Stimulated activated CD8-positive, alpha-beta memory T cell treated with anti-CD3 and anti-CD28 coated beads, Interleukin-2, amount 100 ng/mL, for 48 hours (primary cell): ENCODE results near the gene SLC2A11.

Source experiments
- DNase-seq, 2 donors: peaks; one replicate each; pipeline ENCODE4 v3.0.0-alpha.2; 2020; ENCODE audit warnings: low read depth in 2 of 2

The SLC2A11 gene

DNA sequence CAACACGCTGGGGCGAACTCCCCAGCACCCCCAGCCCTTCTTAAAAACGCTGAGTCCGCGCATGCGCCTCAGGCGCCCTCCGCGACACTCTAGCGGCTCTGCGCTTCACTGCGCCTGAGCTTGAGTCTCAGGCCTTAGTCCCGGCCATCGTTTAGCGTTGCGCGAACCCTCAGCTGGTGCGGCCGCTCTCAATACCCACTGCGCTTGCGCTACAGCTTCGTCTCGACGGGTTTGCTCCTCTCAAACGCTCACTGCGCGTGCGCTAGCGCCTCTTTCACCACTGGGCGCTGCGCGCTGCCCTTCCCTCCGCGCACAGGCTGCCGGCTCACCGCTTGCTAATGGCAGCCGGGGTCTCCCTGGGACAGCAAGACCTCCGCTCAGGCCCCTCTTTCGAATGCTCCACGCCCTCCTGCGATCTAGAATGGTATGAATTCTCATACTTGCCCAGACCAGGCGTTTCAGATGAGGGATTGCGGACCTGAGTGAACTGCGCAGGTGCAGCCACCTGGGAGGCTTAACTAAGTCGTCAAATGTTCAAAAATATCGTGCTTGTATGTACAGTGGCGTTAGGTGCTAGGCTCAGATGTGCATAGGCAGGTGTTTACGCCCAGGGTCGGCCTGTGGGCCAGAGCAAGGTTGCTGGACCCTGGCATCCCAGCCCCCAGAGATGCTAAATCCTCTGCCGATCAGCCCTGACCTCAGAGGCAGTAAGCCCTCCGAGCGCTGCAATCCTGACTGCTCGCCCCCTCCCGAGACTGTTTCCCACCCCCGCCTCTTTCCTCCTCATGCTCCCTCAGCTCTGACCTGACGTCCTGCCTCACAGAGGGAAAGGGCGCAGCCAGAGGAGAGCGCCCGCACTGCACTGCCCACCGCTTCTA, at the start of gene SLC2A11:
Gene SLC2A11, plus strand, starts transcription at position 270 of the 878 bp plus-strand sequence. Its CDS starts 125 bp downstream, at position 395.
- DNase-seq, result peak; percentile 91

GRCh38 chr22:23812378-23812777, 45.3 kb upstream of the SLC2A11 start:
- DNase-seq, result no peak

DNA sequence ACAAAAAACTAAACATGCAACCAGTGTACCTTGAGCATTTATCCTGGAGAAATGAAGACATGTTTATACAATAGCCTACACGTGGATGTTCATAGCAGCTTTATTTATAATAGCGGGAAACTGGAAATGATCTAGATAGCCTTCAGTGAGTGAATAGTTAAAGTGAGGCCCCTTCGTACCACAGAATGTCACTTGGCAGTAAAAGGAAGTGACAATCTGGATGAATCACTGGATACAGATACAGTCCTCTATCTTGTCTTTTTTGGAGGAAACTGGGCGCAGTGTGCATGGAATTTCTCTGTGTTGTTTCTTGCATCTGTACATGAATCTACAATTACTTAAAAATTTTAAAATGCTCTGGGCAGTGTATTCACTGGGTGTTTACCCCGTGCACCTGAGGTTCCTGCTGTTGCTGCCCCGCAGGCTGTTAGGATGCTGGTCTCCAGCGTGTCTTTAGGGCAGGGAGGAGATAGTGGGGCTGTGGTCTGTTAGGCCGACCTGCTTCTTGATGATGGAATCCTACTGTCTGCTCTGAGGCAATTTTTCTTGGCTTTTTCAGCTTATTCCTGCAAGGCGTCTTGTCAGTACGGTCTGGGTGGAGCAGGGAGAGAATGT, 42.0 kb upstream of the SLC2A11 start:
- DNase-seq, result no peak

GRCh38 chr22:23816156-23816976, 41.3 kb upstream of the SLC2A11 start:
- no peak for DNase-seq

DNA sequence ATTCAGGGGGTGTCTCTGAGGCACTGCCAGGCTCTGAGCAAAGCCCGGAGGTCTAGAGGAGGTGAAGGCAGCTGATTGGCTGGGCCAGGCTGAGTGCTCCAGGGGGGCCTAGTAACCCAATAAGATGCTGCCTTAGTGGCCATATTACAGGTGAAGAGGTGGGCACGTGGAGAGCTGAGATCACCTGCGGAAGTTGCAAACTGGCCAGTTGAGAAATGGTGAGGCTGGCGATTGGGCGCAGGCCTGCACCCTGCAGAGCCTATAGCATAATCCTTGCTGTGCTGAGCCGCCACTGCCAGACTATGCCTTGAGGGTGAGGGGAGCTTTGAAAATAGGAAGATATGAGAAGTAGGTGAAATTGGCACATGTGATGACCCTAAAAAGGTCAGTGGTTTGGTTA, 40.5 kb upstream of the SLC2A11 start:
- no peak for DNase-seq

DNA sequence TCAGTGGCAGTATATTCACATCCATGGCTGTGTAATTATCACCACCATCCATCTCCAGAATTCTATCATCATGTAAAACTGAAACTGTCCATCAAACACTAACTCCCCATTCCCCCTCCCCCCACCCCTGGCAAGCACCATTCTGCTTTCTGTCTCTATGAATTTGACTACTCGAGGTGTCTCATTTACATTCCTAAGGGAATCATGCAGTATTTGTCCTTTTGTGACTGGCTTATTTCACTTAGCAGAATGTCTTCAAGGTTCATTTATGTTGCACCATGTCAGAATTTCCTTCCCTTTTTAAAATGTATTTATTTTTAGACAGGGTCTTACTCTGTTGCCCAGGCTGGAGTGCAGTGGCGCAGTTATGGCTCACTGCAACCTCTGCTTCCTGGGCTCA, 39.1 kb upstream of the SLC2A11 start:
- DNase-seq, result no peak

GRCh38 chr22:23820748-23821211, 36.9 kb upstream of the SLC2A11 start:
- DNase-seq, result no peak

DNA sequence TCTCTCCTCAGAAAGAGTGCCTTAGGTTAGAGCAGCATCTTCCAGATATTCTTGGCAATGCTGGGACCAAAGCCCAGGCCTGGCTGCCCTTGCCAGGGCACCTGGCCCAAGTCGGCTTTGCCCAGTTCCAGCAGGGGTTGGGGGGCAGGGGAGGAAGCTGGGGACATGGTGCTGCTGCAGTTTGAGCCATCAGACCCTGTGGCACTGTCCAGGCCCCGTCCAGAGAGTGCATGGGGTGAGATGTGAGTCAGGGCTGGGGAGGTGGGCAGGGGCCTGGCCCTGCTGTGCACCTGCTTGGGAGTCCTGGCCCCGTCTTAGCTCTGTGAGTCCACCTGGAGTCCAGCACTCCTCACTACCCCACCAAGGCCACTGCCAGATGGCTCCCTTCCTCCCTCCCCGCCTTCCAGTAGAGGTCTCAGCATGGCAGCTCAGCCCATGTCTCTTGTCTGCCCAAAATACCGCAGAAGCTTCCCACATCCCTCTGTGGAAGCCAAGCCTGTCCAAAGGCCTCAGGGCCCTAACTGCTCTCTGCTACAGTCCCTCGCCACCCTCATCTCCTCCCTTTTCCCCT, 35.5 kb upstream of the SLC2A11 start:
- no peak for DNase-seq

DNA sequence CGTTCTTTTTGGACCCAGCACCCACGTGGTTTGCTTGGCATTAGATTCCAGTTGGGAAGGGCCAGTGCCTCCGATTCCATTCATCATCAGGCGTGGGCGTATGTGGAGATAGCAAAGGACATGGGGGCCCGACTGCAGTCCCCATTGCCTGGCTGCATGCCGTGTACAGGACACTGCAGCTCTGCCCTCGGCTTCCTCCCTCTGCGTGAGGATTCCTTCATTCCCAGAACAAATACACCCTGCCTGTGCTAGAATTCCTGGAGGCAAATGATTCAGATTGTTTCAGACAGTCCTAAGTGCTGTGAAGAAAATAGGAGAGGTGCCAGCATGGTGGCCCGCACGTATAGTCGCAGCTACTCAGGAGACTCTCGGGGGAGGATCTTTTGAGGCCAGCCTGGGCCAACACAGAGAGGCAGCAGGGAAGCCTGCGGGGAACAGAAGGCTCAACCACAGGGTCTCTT, 34.3 kb upstream of the SLC2A11 start:
- DNase-seq, result no peak

DNA sequence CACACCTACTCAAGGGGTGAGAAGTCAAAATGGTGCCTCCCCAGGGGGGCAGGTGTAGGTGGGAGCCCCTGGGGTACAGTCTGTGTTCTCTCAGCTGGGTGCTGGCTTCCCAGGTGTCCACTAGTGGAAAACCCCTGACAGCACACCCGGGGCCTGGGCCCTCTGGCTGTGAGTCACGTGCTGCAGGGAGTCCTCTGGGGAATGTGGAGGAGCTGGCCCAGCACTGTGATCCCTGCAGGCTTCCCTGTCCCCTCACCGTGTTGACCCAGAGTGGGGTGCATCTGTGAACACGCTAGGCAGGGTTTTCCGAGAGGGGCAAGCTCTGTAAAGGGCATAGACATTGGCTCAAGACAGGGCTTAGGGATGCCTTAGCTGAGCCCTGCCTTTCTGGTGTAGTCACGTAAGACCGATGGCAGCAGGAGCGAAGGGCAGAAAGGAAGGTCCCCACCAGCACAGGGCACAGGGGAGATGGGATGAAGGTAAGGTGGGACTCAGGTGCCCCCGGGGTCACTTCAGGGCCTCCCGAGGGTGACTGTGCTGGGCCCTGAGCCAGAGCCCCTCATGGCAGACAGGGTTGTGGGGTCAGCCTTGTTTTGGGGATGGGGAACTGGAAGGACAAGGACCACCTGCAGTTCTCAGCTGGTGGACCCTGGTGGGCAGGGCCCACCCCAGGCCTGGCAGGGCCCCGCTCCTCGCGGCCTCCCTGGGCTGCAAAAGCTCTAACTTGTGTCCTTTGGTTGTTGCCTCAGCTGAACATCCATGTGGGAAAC, 33.0 kb upstream of the SLC2A11 start:
- no peak for DNase-seq

DNA sequence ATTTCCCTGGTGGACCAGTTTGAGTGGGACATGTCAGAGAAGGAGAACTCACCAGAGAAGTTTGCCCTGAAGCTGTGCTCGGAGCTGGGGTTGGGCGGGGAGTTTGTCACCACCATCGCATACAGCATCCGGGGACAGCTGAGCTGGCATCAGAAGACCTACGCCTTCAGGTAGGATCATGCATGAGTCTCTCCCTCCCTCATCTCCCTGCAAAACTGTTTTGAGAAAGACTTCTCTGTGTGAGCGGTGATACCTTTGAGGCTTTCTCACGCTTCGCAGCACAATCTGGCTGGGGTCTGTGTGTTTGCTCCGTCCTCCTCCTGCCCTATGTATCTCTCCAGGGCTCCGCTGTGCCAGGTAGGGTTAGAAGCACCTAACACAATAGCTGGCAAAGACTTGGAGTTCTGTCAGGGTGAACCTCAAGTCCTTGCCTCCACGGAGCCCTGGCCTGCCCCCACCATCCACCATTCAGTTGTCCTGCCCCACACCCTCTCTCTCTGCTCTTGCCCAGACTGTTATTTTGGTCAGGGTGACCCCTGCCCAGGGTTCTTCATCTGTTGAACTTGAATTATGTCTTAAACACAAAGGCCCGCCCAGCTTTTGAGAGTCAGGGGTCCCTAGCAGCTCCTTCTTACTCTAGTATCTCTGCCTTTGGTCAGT, 32.3 kb upstream of the SLC2A11 start:
- no peak for DNase-seq

DNA sequence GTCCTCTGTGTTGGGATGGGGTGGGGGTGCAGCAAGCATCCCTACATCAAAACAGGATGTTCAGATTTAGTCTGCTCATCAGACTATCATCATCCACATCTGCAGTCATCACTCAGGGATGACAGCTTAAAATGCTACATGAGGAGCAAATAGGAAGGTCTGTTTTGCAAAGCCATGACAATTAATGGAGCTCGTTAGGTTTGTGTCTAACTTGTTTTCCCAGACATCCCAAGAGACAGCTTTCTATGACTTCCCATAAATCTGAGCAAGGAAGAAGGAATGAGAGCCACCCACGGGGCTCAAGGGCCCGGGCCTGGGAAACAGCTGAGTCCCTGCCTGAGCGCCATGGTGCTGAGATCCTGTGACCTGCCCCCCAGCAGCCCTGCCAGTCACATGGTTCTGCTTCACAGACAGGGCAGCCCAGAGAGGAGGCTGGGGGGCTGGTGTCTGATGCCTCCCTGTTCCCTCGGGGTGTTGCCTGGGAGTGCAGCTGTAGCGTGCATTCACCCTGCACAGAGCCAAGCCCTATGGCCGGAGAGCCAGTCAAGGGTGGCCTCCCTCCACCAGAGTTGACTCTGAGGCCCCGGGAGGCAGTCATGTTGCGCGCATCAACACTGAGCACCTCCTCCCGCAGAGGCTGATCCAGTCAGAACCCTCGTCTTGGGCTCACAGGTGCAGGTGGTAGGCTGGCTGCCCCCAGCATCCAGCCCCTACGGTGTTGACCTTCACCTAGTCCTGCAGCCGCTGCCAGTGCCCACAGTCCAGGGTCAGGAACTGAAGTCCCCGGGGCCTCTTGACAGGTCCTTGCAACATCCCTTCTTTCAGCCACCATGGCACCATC, 30.9 kb upstream of the SLC2A11 start:
- no peak for DNase-seq

DNA sequence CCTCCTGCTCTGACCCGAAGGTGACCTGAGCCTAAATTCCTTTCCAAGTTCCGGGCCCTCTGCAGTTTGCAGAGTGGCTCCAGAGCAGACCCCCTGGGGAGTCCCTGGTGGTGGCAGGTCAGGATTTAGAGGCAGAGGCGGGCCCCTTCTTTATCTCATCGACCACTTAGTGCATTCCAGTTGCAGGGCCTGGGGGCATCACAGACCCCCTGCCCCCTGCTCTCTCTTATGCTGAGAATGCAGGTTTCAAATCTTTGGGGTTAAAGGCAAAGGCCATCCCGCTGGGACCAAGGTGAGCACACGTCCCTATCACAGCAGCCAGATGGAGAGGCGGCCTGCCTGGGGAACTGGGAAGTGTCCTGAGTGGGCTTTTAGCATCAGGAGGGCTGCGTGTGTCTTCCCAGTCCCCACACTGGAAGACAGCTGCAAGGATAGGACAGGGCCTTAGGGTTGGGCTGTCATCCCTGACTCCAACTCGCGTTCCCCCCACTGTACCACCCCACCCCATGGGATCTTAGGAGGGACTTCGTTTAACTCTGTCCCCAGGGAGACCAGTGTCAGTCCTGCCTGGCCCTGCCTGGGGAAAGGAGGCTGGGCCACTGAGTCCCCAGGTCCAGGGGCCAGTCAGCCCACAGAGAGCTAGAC, 30.2 kb upstream of the SLC2A11 start:
- no peak for DNase-seq

DNA sequence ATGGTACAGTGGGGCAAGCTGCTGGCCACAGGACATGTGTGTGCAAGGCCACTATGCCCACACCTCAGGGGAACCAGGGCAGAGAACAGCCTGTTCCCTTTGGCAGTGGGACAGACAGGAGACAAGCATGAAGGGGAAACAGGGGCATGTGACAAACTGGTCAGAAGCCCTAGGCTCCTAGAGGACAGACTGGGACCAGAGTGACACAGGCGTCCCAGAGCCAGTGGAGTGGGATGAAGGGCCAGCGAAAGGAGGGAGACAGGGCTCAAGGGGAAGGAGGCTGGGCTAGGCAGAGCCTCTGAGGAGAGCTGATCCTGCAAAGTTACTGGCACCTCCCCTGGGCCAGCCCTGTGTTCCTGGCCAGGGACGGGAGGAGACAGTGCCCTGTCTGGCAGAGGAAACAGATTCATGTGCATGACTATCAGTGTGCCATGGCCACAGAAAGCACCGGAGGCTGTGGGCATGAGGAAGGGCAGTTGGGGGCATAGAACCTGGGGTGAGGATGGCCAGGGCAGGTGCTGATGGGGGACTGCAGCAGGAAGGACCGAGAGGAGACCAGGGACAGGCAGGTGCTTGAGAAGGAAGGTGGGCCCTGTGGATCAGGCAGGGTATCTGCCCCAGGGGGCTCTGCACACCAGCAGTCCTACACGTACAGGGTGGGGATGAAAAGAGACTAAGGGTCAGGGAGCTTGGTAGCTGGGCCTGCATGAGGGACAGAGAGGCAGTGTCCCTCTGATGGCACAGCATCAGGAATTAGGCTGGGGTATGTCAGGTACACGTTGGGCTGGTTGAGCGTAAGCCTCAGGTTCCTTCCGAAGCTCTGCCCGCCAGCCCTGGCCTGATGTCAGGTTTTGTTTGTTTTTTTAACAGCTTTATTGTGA, 28.6 kb upstream of the SLC2A11 start:
- no peak for DNase-seq

DNA sequence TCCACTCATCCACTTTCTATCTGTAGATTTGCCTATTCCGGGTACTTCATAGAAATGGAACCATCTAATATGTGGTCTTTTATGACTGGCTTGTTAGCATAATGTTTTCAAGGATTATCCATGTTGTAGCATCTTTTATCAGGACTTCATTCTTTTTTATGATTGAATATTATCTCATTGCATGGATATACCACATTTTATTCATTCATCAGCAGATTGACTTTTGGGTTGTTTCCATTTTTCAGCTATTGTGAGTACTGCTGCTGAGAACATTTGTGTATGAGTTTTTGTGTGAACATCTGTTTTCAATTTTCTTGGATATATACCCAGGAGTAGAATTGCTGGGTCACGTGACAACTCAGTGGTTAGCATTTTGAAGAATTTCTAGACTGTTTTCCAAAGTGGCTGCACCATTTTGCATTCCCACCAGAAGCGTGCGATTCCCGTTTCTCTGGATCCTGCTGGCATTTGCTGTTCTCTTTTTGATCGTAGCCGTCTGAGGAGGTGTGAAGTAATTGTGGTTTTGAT, 27.8 kb upstream of the SLC2A11 start:
- DNase-seq, result no peak

DNA sequence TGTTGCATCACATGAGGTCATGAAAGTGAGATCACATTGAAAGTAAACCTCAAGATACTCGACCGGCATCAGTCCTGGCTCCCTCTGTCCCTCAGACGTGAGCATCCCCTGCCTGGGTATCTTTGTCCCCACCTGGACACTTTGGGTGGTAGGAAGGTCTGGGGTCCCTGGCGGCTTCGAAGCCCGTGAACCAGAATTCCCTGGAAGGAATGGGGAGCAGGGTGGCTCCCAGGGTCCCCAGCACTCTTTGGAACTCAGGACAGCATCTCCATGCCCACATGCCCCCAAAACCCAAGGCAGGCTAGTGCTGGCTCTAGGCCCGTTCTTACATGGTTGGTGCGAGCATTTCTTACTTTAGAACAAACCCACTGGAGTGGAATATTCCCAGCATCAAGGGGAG, 26.4 kb upstream of the SLC2A11 start:
- DNase-seq, result no peak

DNA sequence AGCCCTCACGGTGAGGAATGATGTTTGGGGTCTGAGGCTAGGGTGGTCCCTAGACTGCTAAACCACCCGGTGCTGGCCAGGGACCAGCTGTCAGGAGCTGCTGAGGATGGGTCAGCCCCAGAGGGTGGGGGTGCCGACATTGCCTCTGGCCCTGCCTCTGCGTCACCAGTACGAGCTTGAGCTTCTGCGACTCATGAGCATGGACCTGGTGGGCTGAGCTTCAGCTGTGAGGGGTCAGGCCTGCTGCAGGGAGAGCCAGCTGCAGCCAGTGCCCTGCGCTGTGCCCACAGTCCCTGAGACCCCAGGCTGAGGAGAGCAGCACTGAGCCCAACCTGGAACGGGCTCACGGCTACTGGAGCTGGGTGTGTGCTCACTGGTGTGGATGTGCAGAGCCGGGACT, 25.9 kb upstream of the SLC2A11 start:
- no peak for DNase-seq
